Fibroblast of skin of left biceps (primary cell): ENCODE data around the gene PLK3.
"Not testable (repeated sequence)": the region's sequence is repeated elsewhere in the genome, so short reads cannot be mapped to it uniquely, and the experiment has no call there.

Experiments
- DNase-seq, 2 experiments: peaks; one replicate each; pipeline ENCODE4 v3.0.0-alpha.2; 2013; ENCODE audit warnings: low read depth in 2 of 2

Gene PLK3

DNA sequence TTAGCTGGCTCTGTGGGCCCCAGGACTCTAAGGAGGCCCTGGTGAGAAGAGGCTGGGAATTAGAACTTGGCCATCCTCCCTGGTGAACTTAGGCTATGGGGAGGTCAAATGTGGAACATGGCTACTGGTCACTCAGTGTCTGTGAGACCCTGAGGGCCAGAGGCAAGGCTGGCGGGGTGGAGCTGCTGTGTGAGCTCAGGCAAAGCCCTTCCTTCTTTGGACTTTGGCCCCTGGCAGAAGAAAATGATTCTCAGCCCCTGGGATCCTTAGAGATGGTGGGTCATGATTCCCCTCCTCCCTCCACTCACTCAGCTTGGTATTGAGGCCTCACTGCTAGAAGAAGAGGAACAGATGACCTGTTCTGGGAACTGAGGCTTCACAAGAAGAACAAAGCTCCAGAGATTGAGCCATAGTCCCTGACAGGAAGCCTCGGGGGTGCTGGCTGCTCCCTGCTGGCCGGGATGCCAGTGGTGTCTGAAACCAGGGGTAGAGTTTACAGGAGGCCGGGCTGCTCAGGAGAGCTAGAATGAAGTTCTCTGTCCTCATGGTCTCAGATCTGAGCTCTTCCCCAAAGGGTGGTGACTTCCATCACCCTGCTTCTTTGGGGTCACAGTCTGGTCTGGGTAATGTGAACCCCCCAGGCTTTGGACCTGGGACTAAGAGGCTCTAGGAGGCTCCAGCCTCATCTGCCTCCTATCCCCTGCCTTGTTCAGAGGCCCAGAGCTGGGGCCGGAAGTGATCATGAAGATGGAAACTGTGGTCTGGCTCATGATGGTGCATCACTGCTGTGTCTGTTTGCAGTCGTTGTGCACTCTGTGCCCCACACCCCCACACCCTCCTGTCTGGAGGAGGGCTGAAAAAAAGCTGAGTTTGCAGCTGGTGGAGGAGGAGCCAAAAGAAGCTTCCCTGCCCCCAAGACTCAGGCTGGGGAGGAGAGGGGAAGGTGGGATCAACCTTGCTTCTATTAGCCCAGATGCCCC lies 9.1 kb downstream of the PLK3 start:
- DNase-seq = no peak

DNA sequence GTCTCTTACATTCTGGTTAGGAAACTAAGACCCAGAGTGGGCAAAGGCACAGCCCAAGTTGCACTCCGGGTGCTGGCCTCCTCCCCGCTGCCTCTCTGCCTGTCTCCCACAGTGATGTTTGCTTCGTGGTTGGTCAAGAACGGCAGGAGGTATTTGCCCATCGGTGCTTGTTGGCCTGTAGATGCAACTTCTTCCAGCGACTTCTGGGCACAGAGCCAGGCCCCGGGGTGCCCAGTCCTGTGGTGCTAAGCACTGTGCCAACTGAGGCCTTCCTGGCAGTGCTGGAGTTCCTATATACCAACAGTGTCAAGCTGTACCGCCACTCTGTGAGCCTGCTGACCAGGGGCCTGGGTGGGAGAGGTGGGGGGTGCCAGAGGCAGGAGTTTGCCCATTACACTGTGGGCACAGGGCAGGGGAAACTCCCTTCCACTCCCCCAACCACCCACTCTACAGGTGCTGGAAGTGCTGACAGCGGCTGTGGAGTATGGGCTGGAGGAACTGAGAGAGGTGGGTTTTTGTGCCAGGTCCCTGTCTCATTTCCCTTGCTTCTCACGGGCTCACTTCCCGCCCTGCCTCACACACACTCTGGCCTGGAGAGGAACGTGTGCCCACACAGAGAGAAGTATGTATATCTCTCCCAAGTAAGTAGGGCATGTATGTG lies 10.1 kb downstream of the PLK3 start:
- no peak for DNase-seq

DNA sequence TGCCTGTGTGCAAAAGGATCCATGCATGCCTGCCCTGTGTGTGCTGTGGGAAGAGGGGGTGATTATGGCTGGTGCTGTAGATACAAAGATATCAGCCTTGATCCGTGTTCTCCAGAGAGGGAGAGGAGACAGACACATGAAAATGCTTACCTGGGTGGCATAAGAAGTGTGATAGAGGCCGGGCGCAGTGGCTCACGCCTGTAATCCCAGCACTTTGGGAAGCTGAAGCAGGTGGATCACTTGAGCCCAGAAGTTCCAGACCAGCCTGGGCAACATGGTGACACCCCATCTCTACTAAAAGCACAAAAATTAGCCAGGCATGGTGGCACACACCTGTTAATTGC lies 10.6 kb downstream of the PLK3 start:
- not testable (repeated sequence) for DNase-seq

DNA sequence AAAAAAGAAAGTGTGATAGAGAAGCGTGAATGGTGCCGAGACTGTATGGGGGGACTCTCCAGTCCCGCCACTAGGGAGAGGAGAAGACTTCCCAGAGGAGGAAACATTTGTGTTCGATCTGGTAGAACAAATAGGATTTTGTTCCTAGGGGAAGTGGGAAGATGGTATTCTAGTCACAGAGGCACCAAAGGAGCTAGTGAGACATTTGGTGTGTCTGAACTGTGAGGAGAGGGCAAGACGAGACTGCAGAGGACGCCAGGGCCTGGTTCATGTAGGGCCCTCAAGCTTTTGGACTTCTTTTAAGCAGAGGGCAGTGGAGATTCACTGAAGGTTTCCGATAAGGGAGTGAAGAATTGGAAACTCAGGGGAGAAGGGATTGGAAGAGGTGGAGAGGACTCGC lies 11.1 kb downstream of the PLK3 start:
- no peak for DNase-seq

DNA sequence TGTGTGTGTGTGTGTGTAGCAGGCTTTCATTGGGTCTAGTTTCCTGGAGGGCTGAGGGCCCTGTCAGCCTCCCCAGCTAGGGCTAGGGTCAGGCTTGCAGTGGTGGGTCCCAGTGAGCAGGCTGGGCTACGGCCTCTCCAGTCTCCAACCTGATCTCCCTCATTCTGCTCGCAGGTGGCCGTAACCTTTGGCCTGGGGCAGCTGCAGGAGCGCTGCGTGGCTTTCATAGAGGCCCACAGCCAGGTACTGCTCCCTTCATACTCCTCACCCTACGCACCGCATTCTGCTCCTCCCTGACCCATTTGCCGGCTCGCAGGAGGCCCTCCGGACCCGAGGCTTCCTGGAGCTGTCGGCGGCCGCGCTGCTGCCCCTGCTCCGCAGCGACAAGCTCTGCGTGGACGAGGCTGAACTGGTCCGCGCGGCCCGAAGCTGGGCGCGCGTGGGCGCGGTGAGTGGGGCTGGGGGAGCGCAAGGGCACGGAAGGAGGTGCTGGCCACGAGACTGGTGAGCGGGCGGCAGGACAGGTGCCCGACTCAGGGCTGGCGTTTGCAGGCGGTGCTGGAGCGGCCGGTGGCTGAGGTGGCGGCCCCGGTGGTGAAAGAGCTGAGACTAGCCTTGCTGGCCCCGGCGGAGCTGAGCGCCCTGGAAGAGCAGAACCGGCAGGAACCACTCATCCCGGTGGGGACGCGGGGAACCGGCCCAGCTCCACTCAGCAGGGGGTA lies 12.8 kb downstream of the PLK3 start:
- no peak for DNase-seq

DNA sequence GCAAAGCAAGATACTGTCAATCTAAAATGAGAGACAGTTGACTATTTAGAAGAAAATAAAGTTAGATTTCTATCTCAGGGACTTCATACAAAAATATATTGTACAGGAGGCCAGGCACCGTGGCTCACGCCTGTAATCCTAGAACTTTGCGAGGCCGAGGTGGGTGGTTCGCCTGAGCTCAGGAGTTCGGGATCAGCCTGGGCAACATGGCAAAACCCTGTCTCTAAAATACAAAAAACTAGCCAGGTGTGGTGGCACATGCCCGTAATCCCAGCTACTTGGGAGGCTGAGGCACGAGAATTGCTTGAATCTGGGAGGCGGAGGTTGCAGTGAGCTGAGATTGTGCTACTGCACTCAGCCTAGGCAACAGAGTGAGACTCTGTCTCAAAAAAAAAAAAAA lies 15.7 kb downstream of the PLK3 start:
- DNase-seq = not testable (repeated sequence)

DNA sequence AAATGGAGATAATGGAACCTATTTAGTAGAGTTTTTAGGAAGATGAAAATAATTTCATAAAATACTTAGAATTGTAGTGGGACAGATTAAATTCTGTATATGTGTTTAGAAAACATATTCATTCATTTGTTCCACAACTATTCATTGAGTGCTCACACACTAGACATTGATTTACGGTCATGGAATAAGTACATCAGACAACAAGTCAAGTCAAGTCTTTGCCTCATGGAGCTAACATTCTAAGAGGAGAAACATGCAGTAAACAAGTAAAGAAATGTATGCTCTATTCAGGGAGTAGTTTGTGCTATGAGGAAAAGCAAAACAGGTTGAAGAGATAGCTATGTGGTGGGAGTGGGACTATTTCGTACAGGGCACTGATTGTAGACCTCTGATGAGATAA lies 17.1 kb downstream of the PLK3 start:
- no peak for DNase-seq

DNA sequence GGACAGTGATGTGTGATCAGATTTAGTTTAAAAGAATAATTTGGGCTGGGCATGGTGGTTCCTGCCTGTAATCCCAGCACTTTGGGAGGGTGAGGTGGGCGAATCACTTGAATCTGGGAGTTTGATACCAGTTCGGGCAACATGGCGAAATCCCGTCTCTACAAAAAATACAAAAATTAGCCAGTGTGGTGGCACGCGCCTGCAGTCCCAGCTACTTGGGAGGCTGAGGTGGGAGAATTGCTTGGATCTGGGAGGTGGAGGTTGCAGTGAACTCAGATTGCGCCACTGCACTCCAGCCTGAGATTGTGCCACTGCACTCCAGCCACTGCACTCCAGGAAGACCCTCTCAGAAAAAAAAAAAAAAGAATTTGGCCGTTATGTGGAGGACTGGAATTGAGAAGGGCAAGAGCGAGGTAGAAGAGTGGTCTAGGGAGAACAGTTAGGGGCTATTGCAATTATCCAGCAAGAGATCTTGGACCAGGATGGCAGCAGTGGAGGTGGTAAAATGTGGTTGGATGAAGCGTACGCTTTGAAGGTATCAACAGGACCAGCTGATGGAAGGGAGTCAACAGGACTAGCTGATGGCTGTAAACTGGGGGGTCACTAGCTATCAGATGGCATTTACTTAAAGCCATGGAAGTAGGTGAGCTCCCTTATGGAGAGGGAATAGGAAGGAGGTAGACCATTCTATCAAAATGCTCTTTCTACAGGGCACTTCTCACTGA lies 17.8 kb downstream of the PLK3 start:
- no peak for DNase-seq

DNA sequence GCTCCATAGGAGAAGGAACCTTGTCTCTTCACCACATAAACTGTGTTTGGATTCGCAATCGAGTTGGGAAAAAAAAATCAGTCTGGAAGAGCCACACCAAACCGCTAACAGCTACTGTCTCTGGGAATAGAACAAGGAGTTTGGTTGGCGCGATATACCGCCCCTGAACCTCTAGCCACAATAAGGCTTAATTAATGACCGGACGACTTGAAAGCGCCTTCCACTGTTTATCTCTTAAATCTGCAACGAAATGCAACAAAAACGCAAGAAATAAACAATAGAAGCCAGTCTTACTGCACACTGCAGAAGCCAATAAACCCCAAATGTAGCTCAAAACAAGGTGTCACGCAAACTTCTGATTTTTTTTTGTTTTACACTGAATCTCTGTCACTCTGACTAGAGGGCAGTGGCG lies 19.0 kb downstream of the PLK3 start:
- DNase-seq = no peak

DNA sequence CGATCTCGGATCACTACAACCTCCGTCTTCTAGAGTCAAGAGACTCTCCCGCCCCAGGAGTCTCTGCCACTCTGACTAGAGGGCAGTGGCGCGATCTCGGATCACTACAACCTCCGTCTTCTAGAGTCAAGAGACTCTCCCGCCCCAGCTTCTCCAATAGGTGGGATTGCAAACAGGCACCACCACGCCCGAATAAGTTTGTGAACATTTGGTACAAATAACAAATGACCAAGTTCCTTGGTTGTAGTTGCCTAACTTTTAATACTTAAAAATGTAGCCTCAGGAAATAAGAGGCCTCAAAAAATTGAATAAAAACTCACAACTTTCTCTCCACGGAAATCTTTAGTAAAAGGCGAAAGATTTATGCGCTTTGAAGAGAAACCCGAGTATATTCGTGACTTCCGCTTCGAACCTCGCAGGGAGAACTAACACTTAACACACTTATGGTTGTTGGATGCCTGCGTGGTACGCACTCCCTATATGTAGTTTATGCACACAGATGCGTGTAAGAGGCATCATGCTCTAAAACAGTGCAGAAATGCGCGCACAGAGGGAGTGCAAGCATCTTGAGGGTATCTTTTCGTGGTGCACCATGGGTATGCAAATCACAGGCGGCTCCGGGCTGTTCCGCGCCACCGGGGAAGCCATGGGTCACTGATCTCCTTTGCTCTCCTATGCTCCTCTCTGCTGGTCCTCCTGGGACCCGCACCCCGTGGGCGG lies 19.6 kb downstream of the PLK3 start:
- DNase-seq = peak; percentile 89 to 92

DNA sequence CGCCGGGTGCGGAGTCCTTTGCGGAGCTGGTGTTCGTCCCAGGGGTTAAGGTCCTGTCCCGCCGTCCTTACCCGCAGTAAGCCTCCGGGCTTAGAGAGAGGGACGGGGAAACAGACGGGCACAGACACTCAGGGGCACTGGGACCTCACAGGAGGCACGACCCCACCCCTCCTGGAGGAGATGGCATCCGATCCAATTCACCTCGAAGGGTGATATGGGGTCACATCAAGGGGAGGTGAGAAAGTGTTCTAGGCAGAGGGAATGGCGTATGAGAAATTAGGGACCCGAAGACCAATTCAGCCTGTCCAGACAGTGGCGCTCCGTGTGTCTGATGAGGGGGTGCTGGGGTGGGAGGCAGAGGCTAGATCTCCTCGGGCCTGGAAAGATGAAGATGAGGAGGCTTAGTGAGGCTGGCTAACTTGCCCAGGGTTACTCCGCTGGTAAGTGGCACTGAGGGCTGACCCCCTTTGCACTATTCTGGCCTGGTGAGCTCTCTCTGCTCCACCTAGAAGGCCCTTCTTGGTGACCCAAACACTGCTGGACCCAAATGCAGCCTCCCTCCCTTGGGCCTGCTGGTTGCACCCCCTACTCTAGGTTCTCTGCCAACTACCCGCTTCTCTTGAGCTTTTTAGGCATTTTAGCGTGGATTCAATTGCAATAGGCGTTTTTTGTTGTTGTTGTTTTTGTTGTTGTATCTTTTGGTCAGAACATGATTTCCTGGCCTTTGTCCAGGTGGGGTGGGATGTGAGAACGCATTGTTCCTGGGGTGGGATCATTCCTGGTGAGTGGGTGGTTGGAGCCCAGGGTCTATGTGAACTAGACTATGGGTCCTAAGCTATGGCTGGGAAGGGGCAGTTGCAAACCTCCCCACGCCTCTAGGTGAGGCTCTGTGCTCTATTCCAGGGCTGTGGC lies 20.4 kb downstream of the PLK3 start:
- DNase-seq = no peak

DNA sequence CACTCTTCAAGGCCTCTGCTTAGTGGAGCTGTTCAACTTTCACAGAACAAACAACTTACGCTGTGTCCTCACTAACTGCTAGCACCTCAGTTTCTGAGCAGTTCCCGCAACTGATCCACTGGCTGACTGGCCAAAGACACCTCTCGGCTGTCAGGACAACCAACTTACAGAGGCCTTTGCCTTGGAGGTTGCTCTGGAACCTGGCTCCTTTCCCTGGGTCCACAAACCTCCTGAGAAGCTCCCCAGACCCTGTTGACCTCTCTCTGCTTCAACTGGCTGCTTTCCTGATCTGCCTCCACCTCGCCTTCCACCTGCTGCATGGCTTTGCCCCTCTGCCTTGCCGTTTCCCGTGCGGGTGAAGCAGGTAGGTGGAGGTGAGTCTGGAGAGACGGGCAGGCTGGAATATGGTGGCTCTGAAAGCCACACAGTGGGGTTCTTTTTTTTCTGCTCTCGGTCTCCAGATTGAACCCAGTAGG lies 21.1 kb downstream of the PLK3 start:
- DNase-seq = no peak

DNA sequence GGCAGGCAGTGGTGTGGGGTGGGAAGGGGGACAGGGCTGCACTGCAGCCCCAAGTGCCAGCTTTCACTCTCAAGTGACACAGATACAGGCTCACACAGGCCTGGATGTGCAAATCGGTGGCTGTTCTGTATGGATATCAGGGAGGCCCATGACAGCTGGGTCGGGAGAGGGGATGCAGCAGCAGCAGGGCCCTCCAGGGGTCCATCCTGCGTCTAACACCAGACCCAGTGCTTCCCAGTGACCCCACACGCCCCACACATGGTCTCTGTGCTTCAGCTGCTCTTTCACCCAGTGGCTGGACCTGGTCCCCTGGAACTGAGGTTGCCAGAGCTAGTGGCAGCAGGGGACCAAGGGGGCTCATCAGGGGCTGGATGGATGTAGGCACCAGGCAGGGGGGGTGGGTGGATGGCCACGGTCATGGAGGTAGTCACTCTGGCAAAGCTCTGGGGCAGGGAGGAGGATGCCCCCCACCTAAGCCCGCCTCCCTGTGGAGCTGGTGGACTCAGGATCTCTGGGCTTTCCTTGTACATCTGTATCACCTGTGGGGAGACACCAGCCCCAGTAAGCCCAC lies 22.0 kb downstream of the PLK3 start:
- no peak for DNase-seq

DNA sequence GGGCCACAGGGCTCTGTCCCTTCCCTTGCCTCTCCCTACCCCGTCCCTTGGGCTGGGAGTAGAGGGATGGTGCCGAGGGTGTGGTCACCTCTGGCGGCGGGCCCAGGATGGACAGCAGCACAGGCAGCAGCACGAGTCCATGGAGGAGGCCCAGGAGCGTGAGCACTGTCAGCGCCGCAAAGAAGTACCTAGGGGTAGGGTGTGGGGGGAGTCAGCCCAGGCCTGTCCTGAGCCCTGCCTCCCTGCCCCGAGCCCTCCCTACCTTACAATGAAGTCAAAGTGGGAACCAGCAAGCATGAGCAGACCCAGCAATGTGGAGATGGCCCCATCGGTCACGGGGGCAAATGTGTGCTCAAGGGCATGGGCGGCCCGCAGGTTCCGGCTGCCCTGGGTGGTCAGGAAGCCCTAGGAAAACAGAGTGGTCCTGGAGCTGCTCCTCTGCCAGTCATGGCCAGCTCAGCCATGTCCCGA lies 22.8 kb downstream of the PLK3 start:
- no peak for DNase-seq

DNA sequence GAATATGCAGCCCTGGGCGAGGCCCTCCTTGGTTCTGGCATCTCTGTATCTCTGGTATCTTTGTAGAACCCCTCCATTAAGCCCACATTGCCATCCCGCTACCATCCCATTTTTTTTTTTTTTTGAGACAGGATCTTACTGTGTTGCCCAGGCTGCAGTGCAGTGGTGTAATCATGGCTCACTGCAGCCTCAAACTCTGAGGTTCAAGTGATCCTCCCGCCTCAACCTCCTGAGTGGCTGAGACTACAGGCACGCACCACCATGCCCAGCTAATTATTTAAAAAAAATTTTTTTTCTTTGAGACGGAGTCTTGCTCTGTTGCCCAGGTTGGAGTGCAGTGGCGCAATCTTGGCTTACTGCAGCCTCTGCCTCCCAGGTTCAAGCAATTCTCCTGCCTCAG lies 24.2 kb downstream of the PLK3 start:
- not testable (repeated sequence) for DNase-seq

DNA sequence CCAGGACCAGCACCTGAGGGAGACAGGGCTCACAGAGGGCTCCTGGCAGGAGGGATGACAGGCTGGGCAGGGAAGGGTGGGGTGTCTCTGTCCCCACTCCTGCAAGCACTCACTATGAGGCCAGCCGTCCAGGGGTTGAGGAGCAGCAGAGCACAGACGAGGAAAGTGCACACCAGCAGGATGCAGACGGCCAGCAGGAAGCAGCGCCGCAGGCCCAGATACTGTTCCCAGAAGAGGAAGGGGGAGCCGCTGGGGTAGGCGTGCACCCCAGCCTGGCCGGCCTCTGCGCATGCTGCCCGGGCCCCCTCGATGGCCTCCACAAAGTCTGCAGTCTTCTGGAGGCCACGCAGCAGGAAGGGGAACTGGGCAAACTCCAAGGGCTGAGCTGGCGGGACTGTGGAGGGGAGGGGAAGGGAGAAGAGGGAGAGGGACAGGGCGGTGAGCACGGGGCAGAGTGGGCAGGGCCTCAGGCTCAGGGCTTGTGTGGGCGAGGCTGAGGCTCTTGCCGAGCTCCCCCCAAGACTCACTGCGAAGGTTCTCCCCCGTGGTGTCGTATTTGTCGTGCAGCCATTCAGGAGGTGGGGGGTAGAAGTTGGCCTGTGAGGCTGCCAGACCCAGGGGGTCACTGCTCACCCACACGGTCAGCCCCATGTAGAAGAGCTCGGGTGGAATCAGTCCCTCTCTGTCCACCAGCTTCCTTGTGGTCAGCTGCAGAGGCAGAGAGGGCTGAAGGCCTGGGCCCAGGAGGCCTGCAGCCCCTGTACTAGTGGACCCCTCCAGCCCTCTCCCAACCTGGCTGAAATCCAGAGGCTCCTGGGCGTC lies 26.4 kb downstream of the PLK3 start:
- DNase-seq = no peak

DNA sequence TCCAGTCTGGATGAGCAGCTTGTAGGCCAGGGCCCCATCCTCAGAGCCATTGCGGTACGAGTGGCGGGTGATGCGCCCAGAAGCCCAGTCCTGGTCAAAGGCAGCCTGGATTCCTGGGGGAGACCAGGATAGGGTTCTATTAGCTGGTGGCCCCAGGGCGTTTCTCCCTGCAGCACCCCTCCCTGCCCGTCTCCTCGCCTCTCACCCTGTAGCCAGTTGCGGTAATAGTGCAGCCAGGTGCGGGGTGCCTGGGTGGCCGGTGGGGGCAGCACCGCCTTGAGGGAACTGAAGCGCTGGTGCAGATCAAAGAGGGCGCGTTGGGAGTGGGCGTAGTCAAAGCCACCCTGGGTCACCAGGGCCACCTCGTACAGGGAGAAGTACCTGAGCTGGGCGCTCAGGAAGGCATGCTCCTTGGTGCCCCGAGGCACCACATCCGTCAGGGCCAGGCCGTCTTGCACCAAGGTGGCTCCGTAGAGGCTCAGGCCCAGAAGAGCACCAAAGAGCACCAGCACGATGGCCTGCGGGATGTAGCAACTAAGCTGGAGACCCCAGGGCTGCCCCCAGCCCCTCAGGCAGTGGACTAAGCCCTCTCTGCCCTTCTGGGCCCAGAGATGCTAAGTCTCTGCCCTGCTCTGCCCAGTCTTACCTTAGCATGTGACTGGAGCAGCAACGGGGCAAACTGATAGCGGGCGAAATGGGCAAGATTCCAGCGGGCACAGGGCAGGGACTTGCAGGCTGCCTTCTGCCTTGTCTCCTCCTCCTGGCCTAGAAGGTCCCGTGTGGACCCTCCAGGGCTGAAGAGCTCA lies 27.2 kb downstream of the PLK3 start:
- DNase-seq = no peak
